Measurements from ENCODE around the gene FITM2. TPM values are rescaled to one million over a fixed set of nuclear protein-coding genes. Genes with fewer than 3 reads are reported as not detected.
A peak's percentile ranks its signal among the peaks of the same experiment; 100 is the strongest.
"Not testable (repeated sequence)": the region's sequence is repeated elsewhere in the genome, so short reads cannot be mapped to it uniquely, and the experiment has no call there.

FITM2 gene
- total RNA-seq, 1 experiment from 2014 or later, result 7.4 TPM

DNA sequence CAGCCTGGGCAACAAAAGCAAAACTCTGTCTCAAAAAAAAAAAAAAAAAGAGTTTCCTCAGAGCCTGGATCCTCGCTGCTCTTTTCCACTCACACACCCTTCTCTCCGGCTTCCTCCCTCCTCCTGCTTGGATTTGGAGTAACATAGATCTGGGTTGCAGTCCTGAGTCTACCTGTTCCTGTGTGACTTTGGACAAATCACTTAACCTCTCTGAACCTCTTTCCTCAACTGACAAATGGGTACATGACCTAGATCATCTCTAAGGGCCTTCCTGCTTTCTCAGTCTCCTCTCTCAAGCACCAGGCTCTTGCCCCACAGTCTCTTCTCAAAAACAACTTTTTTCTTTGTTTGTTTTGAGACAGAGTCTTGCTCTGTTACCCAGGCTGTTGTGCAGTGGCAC is 20.2 kb upstream of the FITM2 start:
- DNase-seq (ENCODE audit: low read depth), result no peak

- no peak for DNase-seq (ENCODE audit: low read depth)
These were observed 17.4 kb upstream of the FITM2 start for GRCh38 chr20:44328428-44328827.

- not testable (repeated sequence) for DNase-seq (ENCODE audit: low read depth)
These were observed 16.7 kb upstream of the FITM2 start for GRCh38 chr20:44327748-44328147.

DNA sequence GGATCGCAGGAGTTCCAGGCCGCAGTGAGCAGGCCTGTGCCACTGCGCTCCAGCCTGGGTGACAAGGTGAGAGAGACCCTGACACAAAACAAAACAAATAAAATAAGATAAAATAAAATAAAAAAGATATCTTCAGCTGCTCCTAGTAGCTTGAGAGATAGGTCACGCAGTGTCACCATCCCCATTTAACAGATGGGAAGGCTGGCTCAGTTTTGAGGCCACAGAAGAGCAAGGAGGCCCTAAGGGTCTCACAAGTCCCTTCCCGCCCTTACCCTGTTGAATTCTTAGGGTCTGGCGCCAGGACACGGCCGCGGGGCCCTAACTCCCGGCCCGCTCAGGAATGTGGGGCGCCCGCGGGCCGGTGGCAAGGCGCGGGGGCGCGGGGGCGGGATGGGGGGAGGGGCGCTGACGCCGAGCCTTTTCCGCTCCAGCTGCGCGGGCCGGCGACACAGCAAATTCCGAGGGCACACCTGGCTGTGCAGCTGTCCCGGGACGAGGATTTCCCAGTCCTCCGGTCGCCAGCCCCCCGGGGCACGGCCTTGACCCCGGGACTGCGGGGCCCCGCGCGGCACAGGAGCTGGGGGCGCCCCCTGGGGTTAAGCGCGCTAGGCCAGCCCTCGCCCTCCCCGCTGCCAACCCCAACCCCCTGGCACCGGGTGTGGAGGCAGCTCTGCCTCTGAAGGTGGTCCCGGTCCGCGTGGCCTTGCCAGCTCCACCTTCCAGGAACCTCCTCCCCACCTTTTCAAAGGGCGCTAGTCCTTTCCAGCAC is 15.6 kb upstream of the FITM2 start:
- DNase-seq (ENCODE audit: low read depth), result no peak

GRCh38 chr20:44324343-44324742 is 13.3 kb upstream of the FITM2 start:
- peak; percentile 25 for DNase-seq (ENCODE audit: low read depth)

DNA sequence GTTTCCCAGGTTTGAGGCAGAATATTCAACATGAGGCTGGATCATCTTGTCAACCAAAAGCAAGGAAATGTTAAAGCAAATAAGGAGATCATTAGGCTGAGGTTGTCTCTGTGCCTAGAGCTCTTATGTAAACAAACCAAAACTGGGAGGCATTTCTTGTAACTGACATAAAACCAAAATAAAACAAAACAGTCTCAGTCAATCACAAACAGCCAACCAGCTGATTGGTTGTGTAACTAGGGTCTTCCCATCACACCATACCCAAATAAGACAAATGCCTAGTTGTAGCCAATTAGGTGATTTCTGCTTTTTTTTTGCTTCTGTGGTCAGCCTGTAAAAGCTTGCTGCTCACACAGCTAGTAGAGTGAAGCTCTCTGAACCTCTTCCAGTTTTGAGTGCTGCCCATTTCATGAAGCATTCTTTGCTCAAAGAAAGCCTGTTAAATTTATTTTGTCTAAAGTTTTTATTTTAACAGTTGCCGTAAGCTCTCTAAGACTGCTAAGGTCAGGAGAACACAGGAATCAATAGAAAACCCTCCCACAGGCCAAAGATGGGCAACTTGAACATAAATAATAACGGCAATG is 8.9 kb upstream of the FITM2 start:
- DNase-seq (ENCODE audit: low read depth), result peak; percentile 43

GRCh38 chr20:44314870-44315269 is 3.9 kb upstream of the FITM2 start:
- no peak for DNase-seq (ENCODE audit: low read depth)

DNA sequence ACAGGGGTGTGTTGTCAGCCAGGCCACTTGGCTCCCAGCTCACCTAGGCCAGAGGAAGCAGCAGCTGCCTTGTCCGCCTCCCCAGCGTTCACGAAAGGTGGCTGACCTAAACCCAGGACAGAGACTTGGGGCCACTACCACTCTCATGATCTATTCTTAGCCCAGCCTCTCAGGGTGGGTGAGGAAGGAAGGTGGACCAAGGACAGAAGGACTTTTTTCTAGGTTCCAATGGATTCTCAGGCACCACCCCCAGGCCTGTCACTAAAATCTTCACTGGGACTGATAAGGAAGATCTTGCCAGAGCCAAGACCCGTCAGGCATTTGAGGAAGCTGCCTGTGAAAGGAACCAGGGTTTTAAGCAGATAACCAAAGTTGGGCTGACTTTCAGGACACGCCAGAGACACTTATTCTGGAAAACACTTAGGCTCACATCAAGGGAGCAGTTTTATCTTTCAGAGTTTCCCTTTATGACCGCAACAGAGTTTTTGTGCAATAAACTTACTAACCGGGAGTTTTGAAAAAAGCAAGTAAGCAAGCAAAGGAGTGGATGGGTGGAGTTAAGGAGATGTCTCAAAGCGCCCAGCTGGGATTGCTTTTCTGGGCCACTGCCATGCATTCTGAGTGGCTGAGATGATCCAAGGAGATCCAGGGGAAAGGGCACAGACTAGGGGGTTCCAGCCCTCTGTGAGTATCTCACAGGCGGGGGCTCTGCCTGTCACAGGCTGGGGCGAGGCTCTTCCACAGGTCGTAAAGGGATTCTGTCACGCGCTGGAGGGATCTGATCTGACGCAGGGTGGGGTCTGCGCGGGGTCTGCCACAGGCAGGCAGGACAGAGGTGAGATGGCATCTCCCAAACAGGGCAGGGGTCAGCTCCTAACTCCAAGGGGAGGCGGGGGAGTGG is 989 bp downstream of the FITM2 start:
- peak; percentile 53 for DNase-seq (ENCODE audit: low read depth)

GRCh38 chr20:44306927-44307326 is 4.1 kb downstream of the FITM2 start:
- DNase-seq (ENCODE audit: low read depth), result no peak

DNA sequence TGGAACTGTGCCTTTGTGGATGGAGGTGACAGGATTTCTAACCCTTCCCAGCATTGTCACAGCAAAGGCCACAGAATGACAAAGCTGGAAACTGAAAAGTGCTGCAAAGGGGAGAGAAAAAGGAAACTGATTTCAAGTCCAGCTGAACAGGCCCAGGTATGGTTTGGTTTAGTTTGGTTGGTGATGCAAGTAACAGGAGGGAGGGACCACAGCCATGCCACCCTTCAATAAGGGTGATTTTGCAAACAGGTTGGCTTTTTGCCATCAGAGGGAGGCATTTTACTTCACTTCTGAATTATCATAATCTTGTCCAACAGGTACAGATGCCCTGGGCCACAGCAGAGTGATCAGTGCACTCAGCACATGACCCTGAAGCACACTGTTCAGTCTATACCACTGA is 6.6 kb downstream of the FITM2 start:
- no peak for DNase-seq (ENCODE audit: low read depth)

- DNase-seq (ENCODE audit: low read depth), result no peak
These were observed 8.3 kb downstream of the FITM2 start for GRCh38 chr20:44302736-44303135.

GRCh38 chr20:44302026-44302669 is 8.9 kb downstream of the FITM2 start:
- no peak for DNase-seq (ENCODE audit: low read depth)

DNA sequence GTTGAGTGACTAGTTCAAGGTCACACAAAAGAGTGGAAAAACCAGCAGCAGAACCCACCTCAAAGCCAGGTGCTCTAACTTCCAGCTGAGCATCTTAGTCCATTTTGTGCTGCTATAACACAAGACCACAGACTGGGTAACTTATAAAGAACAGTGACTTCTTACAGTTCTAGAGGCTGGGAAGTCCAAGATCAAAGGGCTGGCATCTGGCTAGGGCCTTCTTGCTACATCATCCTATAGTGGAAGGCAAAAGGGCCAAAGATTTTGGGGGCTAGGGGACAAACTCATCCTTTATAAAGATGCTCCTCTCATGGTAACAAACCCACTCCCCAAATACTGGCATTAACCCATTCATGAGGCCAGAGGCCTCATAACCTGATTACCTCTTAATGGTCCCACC is 9.7 kb downstream of the FITM2 start:
- no peak for DNase-seq (ENCODE audit: low read depth)

GRCh38 chr20:44299011-44299535 is 11.9 kb downstream of the FITM2 start:
- DNase-seq (ENCODE audit: low read depth), result not testable (repeated sequence)

DNA sequence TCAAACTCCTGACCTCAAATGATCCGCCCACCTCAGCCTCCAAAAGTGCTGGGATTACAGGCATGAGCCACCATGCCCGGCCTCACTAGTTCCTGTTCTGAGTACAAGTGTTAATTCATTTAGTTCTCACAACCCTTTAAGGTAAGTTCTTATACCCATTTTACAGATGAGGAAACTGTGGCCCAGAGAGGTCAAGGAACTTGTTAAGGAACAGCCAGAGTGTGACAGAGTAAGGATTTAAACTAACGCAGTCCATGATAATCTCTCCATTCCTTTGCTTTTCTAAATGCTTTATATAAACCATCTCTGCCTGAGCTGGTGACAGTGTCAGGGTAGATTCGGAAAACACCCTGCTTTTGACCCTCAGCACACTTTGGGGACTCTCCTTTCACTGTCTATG is 13.3 kb downstream of the FITM2 start:
- DNase-seq (ENCODE audit: low read depth), result no peak

- no peak for DNase-seq (ENCODE audit: low read depth)
These were observed 15.0 kb downstream of the FITM2 start for GRCh38 chr20:44296011-44296410.

DNA sequence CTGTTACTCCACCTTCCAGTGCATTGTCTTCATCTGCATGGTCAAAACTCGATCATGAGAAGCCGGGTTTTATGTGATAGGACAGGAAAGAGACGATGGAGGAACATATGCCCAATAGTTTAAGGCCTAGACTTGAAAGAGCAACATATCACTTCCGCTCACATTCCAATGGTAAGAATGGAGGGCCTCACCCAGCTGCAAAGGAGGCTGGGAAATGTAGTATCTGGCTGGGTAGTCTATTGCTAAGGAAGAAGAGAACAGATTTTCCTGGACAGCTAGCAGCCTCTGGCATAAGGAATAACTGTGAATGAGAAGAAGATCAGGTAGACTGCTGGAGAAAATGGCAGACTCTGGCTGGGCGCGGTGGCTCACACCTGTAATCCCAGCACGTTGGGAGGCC is 19.2 kb downstream of the FITM2 start:
- DNase-seq (ENCODE audit: low read depth), result no peak

GRCh38 chr20:44288252-44288651 is 22.8 kb downstream of the FITM2 start:
- DNase-seq (ENCODE audit: low read depth), result no peak

DNA sequence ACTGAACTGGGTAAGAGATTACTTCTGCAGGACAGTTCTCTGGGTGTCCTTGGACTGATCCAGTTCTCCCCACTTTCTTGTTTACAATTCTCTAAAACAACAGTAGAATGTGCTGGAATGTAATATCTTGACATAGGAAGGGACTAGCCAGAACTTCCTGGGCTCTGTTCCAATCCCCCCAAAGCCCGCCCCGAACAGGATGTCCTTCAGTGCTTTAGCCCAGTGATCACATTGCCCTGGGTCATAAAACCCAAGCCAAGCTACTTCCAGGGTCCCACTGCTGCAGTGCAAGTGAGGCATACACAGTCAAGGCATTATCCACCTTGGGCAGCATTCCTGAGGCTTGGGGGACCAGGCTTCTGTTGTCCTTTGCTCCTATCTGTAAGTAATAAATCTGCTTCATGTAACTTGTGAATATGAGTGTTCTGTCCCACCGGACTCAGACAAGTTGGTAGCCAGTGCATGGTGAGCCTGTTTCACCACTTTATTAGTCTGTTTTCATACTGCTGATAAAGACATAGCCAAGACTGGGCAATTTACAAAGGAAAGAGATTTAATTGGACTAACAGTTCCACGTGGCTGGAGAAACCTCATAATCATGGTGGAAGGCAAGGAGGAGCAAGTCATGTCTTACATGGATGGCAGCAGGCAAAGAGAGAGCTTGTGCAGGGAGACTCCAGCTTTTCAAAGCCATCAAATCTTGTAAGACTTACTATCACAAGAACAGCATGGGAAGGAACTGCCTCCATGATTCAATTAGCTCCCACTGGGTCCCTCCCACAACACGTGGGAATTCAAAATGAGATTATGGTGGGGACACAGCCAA is 23.5 kb downstream of the FITM2 start:
- no peak for DNase-seq (ENCODE audit: low read depth)

DNA sequence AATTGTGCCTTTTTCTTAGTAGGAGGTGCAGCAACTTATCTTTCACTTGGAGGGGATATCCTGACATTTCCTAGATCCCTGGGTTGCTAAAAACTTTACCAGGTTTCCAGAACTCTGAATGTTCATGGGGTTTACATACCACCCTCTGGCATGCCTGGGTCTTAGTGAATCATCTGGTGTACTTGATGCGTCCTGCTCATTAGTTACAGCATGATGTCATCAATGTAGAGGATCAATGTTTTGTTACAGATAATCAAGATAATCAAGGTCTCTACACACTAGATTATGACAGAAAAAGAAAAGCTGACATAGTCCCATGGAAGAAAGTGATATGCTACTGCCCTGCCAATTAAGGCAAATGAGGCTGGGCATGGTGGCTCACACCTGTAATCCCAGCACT is 27.0 kb downstream of the FITM2 start:
- no peak for DNase-seq (ENCODE audit: low read depth)

GRCh38 chr20:44282192-44282591 is 28.8 kb downstream of the FITM2 start:
- no peak for DNase-seq (ENCODE audit: low read depth)
